Suppressor macrophage (primary cell): Measurements from ENCODE around the gene KCNQ1.
A peak's percentile ranks its signal among the peaks of the same experiment; 100 is the strongest.

Experiments used
- DNase-seq, 4 experiments: peaks; one replicate each; pipeline ENCODE4 v3.0.0-alpha.2; 2020 to 2022

The KCNQ1 gene

GRCh38 chr11:2830886-2831285 lies 386.1 kb downstream of the KCNQ1 start:
- DNase-seq, result no peak

GRCh38 chr11:2831781-2832532 lies 387.1 kb downstream of the KCNQ1 start:
- no peak for DNase-seq

DNA sequence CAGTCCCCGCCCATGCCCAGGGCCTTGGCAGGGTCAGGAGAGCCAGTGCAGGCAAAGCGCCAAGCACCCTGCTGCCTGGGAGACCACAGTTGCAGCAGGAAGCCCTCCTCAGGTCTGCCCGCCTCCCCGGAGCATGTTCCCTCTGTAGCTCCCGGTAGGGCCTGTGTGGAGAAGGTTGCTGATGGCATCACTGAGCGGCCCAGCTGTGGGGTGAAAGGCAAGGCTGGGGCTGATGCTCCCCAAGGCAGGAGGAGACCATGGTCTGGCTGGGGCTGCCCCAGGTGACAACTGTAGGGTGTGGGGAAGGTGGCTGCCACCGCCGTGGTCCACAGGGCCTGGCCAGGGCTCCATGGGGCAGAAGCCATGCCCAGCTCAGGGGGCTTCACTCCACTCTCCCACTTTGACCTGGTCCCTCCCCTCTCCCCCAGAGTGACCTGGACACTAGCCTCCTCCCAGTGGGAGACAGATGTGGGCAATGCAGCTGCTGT lies 387.8 kb downstream of the KCNQ1 start:
- no peak for DNase-seq

- DNase-seq, result no peak
These were observed 388.4 kb downstream of the KCNQ1 start for GRCh38 chr11:2833051-2833715.

DNA sequence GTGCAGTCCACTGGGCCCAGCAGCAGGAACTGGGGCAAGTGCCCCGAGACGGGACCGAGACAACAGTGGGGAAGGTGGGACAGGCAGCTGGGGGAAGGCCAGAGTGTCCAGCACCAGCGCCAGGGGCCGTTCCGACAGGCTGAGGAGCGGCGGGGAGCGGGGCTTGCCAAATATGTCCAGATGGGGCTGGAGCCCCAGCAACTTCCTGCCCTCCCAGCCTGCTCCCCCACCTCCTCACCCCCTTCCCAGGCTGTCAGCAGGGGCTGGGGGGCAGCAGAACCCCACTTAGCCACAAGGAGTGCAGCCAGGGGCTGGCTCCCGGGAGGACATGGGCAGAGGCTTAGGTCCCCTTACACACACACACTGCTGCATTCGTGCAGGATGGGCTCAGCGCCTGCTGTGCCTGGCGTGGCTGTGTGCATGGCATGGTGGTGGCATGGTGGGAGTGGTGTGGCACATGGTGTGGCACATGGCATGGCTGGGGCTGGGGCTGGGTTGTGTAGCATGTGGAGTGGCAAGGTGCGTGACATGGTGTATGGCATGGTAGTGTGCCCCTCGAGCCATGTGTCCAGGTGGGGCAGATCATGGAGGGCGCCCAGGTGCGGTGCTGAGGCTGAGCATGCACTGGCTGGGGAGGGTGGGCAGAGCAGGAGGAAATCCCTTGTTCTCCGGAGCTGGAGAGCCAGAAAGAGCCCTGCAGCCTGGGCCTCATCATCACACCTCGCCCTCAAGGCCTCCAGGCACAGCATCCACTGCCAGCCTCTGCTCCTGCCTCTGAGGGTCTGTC lies 389.1 kb downstream of the KCNQ1 start:
- DNase-seq, result no peak

DNA sequence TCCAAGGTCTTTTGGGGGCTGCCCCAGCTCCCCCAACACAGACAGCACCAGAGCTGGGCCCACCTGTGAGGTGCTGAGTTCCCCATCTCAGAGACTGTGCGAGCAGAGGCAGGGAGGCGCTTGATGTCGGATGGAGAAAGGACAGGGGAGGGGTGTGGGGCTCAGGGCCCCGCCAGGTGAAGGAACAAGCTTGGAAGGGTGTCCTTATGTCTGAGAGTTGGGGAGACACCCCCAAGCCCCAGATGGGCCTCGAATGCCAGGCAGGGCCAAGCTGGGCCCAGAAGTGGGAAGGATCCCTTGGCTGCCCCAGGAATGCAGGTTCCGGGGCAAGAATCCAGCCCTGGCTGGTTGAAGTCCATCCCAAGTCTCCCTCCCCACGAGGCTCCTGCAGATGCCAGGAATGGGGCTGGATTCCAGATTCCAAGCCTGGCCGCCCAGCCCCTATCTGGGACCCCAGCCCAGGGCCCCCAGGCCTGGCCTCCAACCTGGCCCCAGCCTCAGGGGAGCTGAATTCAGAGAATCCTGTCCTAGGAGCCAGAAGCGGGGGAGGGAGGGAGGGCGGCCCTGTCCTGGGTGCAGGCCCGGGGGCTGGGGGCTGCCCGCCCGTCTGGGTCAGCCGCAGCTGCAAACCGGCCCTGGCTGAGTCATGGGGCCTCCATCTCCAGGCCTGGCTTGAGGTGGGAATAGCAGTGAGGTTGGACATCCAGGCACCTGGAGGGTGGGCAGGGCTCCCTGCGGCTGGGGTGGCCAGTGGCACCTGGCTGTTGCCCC lies 389.9 kb downstream of the KCNQ1 start:
- DNase-seq, result no peak

- DNase-seq, result no peak
These were observed 390.5 kb downstream of the KCNQ1 start for GRCh38 chr11:2835296-2835695.

GRCh38 chr11:2835751-2836150 lies 390.9 kb downstream of the KCNQ1 start:
- no peak for DNase-seq

- no peak for DNase-seq
These were observed 391.7 kb downstream of the KCNQ1 start for GRCh38 chr11:2836315-2837095.

DNA sequence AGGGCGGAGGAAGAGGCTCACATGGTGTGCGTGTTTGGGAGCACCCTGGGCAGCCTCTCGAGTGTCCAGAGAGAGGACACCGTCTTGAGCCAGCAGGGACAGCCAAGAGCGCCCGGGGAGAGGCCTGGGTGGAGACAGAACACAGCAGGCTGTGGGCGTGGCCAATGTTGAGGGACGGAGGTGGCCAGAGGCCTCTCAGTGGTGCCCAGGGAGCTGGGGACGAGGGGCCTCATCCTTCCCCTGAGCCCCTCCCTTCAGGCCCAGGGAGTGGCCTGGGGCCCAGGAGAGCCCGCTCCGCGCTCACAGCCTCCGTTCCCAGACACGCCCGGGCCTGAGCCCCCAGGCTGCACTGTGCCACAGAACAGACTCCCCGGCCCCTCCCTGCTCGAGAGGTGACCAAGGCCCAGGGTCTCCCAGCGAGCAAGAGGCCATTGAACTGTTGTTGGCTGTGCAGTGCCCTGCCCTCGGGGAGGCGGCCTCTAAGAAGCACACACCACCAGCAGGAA lies 392.3 kb downstream of the KCNQ1 start:
- peak in 3 of 4 experiments; percentile 34 to 45 (median 44) for DNase-seq

- no peak for DNase-seq
These were observed 392.8 kb downstream of the KCNQ1 start for GRCh38 chr11:2837651-2838050.

DNA sequence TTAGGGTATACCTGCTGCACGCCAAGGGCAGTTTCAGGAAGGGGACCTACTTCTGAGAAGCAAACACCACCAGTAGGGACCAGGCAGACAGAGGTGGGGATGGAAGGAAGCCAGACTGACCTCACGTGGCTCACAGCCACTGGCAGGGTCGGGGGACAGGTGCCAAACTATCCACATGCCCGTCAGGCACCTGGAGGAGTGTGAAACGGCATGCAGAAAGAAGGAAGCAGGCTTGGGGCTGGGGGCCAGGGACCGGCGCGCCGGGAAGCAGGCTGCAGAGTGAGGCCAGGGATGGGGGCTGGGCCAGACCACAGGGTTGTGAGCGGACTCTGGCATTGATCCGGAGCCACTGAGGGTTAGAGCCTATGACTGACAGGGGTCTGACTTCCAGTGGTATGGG lies 393.3 kb downstream of the KCNQ1 start:
- DNase-seq, result no peak

DNA sequence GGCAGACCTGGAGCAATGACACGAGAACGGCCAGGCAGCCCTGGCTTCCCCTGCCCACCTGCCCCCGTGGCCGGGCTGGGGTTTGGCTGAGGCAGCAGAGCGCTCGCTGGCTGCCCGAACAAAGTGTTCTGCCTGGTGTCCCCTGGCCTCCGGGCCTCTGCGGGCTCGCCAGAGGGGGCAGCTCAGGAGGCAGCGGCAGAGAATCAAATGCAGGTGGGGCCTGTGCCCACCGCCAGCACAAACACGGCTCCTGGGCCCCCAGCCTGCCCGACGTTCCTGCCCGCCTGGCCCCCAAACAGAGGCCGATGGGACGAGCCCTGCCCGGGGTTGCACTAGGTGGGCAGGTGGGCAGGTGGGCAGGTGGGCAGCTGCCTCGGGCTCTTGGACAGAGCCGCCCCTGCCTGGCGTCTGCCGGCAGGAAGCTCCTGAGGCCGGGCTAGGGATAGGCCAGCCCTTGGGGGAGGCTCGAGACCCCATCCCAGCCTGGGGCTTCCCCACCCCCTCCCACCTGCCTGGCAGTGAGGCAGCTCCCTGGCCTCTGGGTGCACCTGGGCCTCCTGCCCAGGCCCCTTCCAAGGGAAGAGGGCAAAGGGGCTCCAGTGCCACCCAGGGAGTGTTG lies 394.0 kb downstream of the KCNQ1 start:
- DNase-seq, result no peak

GRCh38 chr11:2839395-2839943 lies 394.7 kb downstream of the KCNQ1 start:
- DNase-seq, result no peak

DNA sequence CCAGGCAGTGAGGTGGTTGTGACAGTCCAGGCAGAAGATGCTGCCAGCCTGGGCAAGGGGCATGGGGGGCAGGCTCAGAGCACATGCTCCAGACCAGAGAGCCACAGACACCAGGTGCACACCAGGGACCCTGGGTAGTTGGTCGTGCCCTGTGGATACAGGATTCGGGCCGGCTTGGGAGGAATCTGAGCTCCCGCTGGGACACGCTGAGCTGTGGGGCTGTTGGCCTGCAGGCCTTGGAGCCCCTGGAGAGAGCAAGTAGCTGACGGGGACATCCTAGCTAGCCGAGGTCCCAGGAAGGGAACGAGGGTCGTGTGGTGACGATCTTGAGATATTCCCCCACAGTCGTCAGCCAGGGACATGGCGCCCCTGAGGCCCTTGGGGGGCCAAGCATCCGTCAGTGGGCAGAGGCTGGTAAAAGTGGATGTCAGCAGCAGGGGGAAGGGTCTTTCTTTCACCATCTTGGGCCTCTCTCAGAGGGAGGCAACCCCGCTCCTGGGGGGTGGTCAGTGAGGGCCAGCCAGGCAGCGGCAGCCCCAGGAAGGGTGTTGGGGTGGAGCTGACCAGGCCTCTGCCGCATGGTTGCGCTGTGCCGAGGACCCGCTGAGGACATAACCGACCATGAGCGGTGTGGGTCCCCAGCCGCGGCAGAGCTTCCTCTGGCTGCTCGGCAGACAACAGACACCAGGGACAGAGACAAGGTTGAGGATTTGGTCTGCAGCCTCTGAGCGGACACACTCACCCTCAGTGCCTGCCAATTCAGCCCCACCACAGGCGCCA lies 396.8 kb downstream of the KCNQ1 start:
- DNase-seq, result no peak

- DNase-seq, result no peak
These were observed 398.1 kb downstream of the KCNQ1 start for GRCh38 chr11:2842876-2843275.

DNA sequence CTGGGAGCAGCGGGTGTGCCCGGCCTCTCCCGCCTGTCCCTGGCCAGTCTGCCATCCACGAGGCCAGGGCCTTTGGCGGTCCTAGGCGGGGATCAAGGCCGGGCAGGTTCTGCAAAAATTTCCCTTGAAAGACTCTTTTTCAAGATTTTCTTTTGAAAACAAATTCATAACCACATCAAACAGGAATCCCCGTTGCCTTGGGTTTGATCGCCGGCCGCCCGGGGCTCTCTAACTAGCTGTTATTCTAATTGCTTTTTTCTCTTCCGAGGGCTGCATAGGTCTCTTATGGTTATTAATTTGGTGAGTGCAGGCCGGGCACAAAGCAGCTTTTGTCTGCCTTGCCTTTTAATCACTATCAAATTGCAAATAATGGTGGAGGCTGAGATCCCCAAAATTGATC lies 398.7 kb downstream of the KCNQ1 start:
- no peak for DNase-seq

GRCh38 chr11:2844116-2844842 lies 399.5 kb downstream of the KCNQ1 start:
- no peak for DNase-seq

- DNase-seq, result no peak
These were observed 400.2 kb downstream of the KCNQ1 start for GRCh38 chr11:2844996-2845395.
